Measurements from ENCODE around the gene TMEM9B.

GRCh38 chr11:8905528-8906165 is 58.6 kb downstream of the TMEM9B start:
- TF ChIP-seq CTCF (IDR thresholded peaks at IDR 0.05) (no peak), POLR2A (IDR thresholded peaks at IDR 0.05) (no peak)
